ENCODE measurements around the gene DNAI7. TPM values are rescaled to one million over a fixed set of nuclear protein-coding genes. Genes with fewer than 3 reads are reported as not detected.

Gene DNAI7
- total RNA-seq, 1 experiment from 2014 or later, result 0.52 TPM

- CTCF ChIA-PET, result no interaction called here
- TF ChIP-seq ELF1 (IDR thresholded peaks at IDR 0.05; ENCODE audit: borderline replicate concordance, low read depth) (no peak), EZH2 (IDR thresholded peaks at IDR 0.05) (no peak), REST (IDR thresholded peaks at IDR 0.05; ENCODE audit: low read depth) (no peak), EZH2phosphoT487 (IDR thresholded peaks at IDR 0.05; ENCODE audit: borderline replicate concordance) (no peak), SP1 (IDR thresholded peaks at IDR 0.05; ENCODE audit: low read depth) (no peak), EGR1 (IDR thresholded peaks at IDR 0.05; ENCODE audit: low read depth) (no peak), SRF (IDR thresholded peaks at IDR 0.05; ENCODE audit: low read depth) (no peak), YY1 (IDR thresholded peaks at IDR 0.05; ENCODE audit: extremely low read depth, insufficient replicate concordance, low read depth, low read length) (no peak), CTCF (IDR thresholded peaks at IDR 0.05 in 2 of 3, conservative IDR thresholded peaks at IDR 0.05 in 1 of 3; ENCODE audit: borderline replicate concordance in 1 of 3, insufficient read depth in 1 of 3, low read depth in 2 of 3, low read length in 2 of 3) (no peak), ATF3 (IDR thresholded peaks at IDR 0.05) (no peak), FOSL1 (IDR thresholded peaks at IDR 0.05; ENCODE audit: low read depth) (no peak), CEBPB (IDR thresholded peaks at IDR 0.05; ENCODE audit: low read depth) (no peak)
Observed at GRCh38 chr12:25182765-25183164, 12.2 kb downstream of the DNAI7 start.

More at GRCh38 chr12:25182765-25183164, 12.2 kb downstream of the DNAI7 start:
- Histone ChIP-seq H3K9ac (ENCODE audit: low read length) (no peak overlapping the region), H3K4me3 (replicated peaks in 1 of 2; ENCODE audit: low read depth in 1 of 2, low read length in 2 of 2) (no peak overlapping the region), H3K4me2 (ENCODE audit: low read length) (no peak overlapping the region), H3K9me2 (ENCODE audit: insufficient read depth) (no peaks in the 10 kb centered on the region), H3K4me1 (ENCODE audit: control insufficient read depth in 1 of 2, insufficient read depth in 2 of 2, low read length in 2 of 2) (peaks cover under 1 to 2% of the 10 kb centered on the region in 2 experiments; a peak in 3 of 4 replicates), H4K20me1 (ENCODE audit: insufficient read depth) (no peaks in the 10 kb centered on the region), H3K9me3 (ENCODE audit: control insufficient read depth in 1 of 2, insufficient read depth in 1 of 2, low read depth in 1 of 2, low read length in 2 of 2) (no peaks in the 10 kb centered on the region), H3K36me3 (ENCODE audit: control insufficient read depth in 1 of 2, insufficient read depth in 2 of 2, low read length in 2 of 2) (no peaks in the 10 kb centered on the region), H3K79me2 (ENCODE audit: insufficient read depth, low read length) (no peaks in the 10 kb centered on the region), H2AFZ (ENCODE audit: low read depth, low read length, poor library complexity, severe bottlenecking) (no peak overlapping the region), H3K27ac (ENCODE audit: low read depth, low read length) (no peak overlapping the region), H3K27me3 (ENCODE audit: insufficient read depth, low read length) (no peaks in the 10 kb centered on the region)
- BruUV-seq (replicated peaks), result no TSS peak
- ATAC-seq (no peak), DNase-seq (ENCODE audit: low read depth, low spot score) (no peak)
- ChIA-PET POLR2A (no interaction called here), RAD21 (ENCODE audit: low non-redundant PET in 1 of 2, low total read pairs in 2 of 2, uncharacterized antibody in 2 of 2, unreplicated experiment in 2 of 2) (no interaction called here)
- intact Hi-C loops (cut with micrococcal nuclease), result no loop called here

Data from HCT116 (cell line).